Cardiac fibroblast (primary cell): ENCODE measurements around the gene BBIP1.
"Not testable (repeated sequence)": the region's sequence is repeated elsewhere in the genome, so short reads cannot be mapped to it uniquely, and the experiment has no call there.

Source experiments
- DNase-seq, 2 donors: peaks; one replicate each; pipeline versions ENCODE4 v3.0.0 to v3.0.0-alpha.2; 2010; ENCODE audit warnings: low read depth in 2 of 2
- H3K4me3 ChIP-seq, 2 donors: replicated peaks in 1 of 2; 1 replicate in 1 of 2; 2 replicates in 1 of 2; pipeline ENCODE4 v1.5.1; 2011; ENCODE audit warnings: low read depth in 2 of 2, low read length in 2 of 2, mild to moderate bottlenecking in 2 of 2, moderate library complexity in 1 of 2
- CTCF ChIP-seq: IDR thresholded peaks from one replicate; pipeline ENCODE4 v1.5.1; 2011; ENCODE audit warnings: low read depth, mild to moderate bottlenecking, low read length, inconsistent platforms

Gene BBIP1

DNA sequence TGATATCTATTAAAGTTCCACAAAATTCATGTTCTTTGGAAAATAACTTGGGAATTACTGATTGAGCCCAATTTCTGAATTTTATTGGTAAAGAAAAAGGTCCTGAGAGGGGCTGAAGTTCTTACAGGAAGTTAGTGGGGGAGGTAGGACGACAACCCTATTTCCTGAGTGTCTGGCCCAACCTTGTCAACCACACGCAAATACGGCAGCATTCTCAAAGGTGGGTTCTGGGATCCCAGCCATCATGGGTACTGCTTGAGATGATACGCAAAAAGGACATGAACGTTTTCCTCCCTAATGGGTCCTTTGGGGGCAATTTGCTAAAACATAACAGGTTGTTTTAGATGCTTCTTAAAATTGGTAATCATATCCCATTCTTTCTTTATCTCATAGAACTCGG is 50.0 kb downstream of the BBIP1 start:
- DNase-seq = no peak
- no peak overlapping the region for H3K4me3 ChIP-seq
- no peak for TF ChIP-seq CTCF

- no peak for TF ChIP-seq CTCF
- no peak overlapping the region for H3K4me3 ChIP-seq
- DNase-seq = no peak
Measured at GRCh38 chr10:110867807-110868465, 51.0 kb downstream of the BBIP1 start.

- H3K4me3 ChIP-seq, DNase-seq: not testable (repeated sequence)
Measured at GRCh38 chr10:110867011-110867806, 51.8 kb downstream of the BBIP1 start.

GRCh38 chr10:110865809-110866482 is 53.0 kb downstream of the BBIP1 start:
- DNase-seq = peak in 1 of 2 donors; percentile 19
- no peak overlapping the region for H3K4me3 ChIP-seq
- TF ChIP-seq CTCF = no peak

GRCh38 chr10:110865186-110865808 is 53.7 kb downstream of the BBIP1 start:
- DNase-seq = peak; percentile 58 to 61
- TF ChIP-seq CTCF = no peak

DNA sequence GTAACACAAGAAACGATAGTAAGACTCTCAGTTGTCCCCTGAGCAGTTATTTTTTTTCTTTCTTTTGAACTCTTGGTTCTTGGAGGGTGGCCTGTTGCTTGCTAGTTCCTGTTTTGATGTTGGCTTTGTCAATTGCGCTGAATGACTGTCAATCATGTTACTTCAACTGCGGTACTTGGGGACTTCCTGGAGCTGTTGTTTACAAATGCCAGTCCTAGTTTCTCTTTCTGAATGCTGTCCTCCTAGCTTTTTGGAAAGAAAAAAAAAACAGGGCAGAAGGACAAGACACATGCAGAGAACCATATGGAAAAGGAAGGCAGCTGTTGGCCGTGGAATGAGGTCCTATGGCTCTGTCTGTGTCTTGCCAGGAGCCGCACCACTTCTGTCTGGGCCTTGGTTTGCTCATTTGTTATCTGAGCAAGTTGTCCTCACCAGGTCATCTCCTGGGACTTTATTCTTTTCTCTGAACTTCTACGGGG is 54.3 kb downstream of the BBIP1 start:
- no peak overlapping the region for H3K4me3 ChIP-seq
- DNase-seq = peak; percentile 11

More at GRCh38 chr10:110865186-110865808, 53.7 kb downstream of the BBIP1 start:
- H3K4me3 ChIP-seq = no peak overlapping the region

More for the DNA sequence above, 54.3 kb downstream of the BBIP1 start:
- no peak for TF ChIP-seq CTCF
